K562 (cell line): Measurements from ENCODE around the gene ARSD. TPM values are rescaled to one million over a fixed set of nuclear protein-coding genes. Genes with fewer than 3 reads are reported as not detected.

ENCODE experiments used
- ARID3A ChIP-seq: IDR thresholded peaks from 2 replicates; pipeline ENCODE4 v1.6.1; 2012; ENCODE audit warnings: low read depth, low read length, improper control_type of control experiment, borderline replicate concordance
- ATF7 ChIP-seq: fragments of 450-650 bp; IDR thresholded peaks from 2 replicates; pipeline ENCODE4 v1.7.1; 2014; ENCODE audit warnings: mild to moderate bottlenecking, moderate library complexity
- KAT8 ChIP-seq: fragments of 450-650 bp; IDR thresholded peaks from 2 replicates; pipeline ENCODE4 v1.6.1; 2016; ENCODE audit warnings: low read depth, mild to moderate bottlenecking
- MGA ChIP-seq: fragments of 450-650 bp; IDR thresholded peaks from 2 replicates; pipeline ENCODE4 v1.6.1; 2016; ENCODE audit warnings: mild to moderate bottlenecking, moderate library complexity
- NR2C2 ChIP-seq, 2 experiments: fragments of 200-800 bp in 1 of 2; sonication (Bioruptor generic) in 1 of 2; sonication (generic) in 1 of 2; formaldehyde crosslinking in 1 of 2; IDR thresholded peaks; 2 replicates each; pipeline versions ENCODE4 v1.6.1 to v1.8.0; 2016 to 2022; ENCODE audit warnings: mild to moderate bottlenecking in 1 of 2, missing compliant biosample characterization in 1 of 2, missing genetic modification characterization in 1 of 2, missing genetic modification reagents in 1 of 2
- PPARD ChIP-seq: fragments of 250-450 bp; sonication (Bioruptor Pico); IDR thresholded peaks from 2 replicates; pipeline ENCODE4 v1.8.0; 2022; ENCODE audit warnings: inconsistent platforms, mild to moderate bottlenecking, moderate library complexity
- RBM15 ChIP-seq: fragments of 200-400 bp; formaldehyde crosslinking; IDR thresholded peaks from 2 replicates; pipeline ENCODE4 v1.6.1; 2018; ENCODE audit warnings: mild to moderate bottlenecking, low read length, moderate library complexity; ENCODE audit not compliant: insufficient read depth
- THRB ChIP-seq: fragments of 450-650 bp; formaldehyde crosslinking; conservative IDR thresholded peaks from 2 replicates; pipeline ENCODE4 v1.4.0; 2022; ENCODE audit warnings: mild to moderate bottlenecking, missing genetic modification characterization
- ZNF512 ChIP-seq: IDR thresholded peaks from 2 replicates; pipeline ENCODE4 v1.6.1; 2016; ENCODE audit warnings: missing genetic modification characterization, missing compliant biosample characterization
- ZZZ3 ChIP-seq: fragments of 450-650 bp; IDR thresholded peaks from 2 replicates; pipeline ENCODE4 v1.6.1; 2016; ENCODE audit warnings: antibody characterized with exemption, mild to moderate bottlenecking, moderate library complexity
- polyA plus RNA-seq, 8 experiments: library from polyadenylated mRNA; depleted of rRNA in 4 of 8; stranded (reverse) in 5 of 8; unstranded in 3 of 8; fragments of >200 nt; fragmentation: Nextera tagmentation in 2 of 8; fragmentation: Illumina TruSeq in 1 of 8; extraction: Ambion mirVana in 2 of 8; extraction: Trizol in 1 of 8; gene quantifications; 2 replicates each; pipeline versions ENCODE4 v1.2.1 to v1.2.3, GENCODE V29; 2011 to 2014; ENCODE audit warnings: inconsistent platforms in 1 of 8, missing spikeins in 1 of 8
- total RNA-seq, 7 experiments: library from RNA; depleted of rRNA in 6 of 7; stranded (reverse); fragments of >200 nt in 6 of 7; fragmentation: Illumina TruSeq in 2 of 7; extraction: Trizol in 2 of 7; gene quantifications; 2 replicates each; pipeline versions ENCODE4 v1.2.1 to v1.2.3, GENCODE V29; 2011 to 2021; ENCODE audit warnings: low replicate concordance in 1 of 7

Gene ARSD
- total and polyA plus RNA-seq, 9 of the 15 experiments (the other 6 are each of a cell fraction or from before 2014, with no cell fraction given) = 0.05 to 0.23 (median 0.09) TPM; not detected in 1

- no peak for TF ChIP-seq ZNF512 (tag)
- no peak for TF ChIP-seq PPARD (CRISPR knock-in tag)
- TF ChIP-seq KAT8 = no peak
- no peak for TF ChIP-seq THRB (CRISPR knock-in tag)
- TF ChIP-seq ARID3A = no peak
- peak; percentile 44; the same call in 1 of the 2 replicates for TF ChIP-seq MGA
- TF ChIP-seq ZZZ3 = no peak
- TF ChIP-seq NR2C2 (CRISPR knock-in tag; IDR thresholded peaks at IDR 0.05) = no peak
- TF ChIP-seq NR2C2 (tag; IDR thresholded peaks at IDR 0.05) = peak; percentile 9; the same call in 1 of the 2 replicates
- TF ChIP-seq RBM15 = no peak
- TF ChIP-seq ATF7 = no peak
Observed at GRCh38 chrX:2897311-2897689, 31.8 kb downstream of the ARSD start (continued).
